ENCODE data around the gene MPV17L2. TPM values are rescaled to one million over a fixed set of nuclear protein-coding genes. Genes with fewer than 3 reads are reported as not detected.

MPV17L2 gene
- total and polyA plus RNA-seq, 2 donors (not counting 3 experiments of a cell fraction or from before 2014, with no cell fraction given) = 13.8 to 27.6 TPM

DNA sequence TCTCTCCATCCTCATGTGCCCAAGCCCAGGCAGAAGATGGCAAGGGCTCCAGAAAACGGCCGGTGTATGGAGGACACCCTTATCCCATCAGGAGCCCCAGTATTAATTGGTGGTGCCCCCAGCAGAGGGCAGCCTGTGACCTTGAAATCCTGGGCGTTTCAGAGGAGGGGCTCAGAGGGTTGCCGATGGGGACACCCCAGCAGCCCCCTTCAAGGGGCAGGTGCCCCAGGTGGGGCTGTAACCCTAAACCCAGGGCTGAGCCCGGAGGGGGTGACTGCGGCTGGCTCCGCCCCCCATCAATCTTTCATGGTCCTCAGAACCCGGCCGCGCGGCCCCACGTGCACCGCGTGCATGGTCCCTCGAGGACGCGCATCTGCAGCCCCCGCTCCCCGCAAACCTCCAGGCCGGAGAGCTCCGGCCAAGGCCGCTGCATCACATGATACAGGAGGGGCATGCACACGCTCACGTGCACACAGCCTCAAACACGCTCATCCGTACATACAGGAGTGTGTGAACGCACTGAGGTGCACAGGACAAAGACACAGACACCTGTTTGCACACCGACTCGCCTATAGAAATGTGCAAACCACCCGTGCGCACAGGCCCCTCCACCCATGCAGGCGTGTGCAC lies 9.9 kb downstream of the MPV17L2 start:
- H3K36me3 ChIP-seq (ENCODE audit: control insufficient read depth in 2 of 2, extremely low read depth in 1 of 2, insufficient read depth in 2 of 2, low read length in 2 of 2) = no peaks in the 10 kb centered on the region
- no peaks in the 10 kb centered on the region for H3K9me3 ChIP-seq (replicated peaks; ENCODE audit: control insufficient read depth, insufficient read depth, low read length)
- DNase-seq (ENCODE audit: low read depth, low spot score) = no peak
- FAIRE-seq = peak; percentile 37
- ChIA-PET CTCF (interaction anchor here (2.6 to 3.5 kb wide), 2 partner anchors 11 to 90 kb away, joined by 25 to 26 read pairs; partner anchors contain the start of gene MPV17L2), POLR2A (no interaction called here)
- H4K20me1 ChIP-seq (replicated peaks; ENCODE audit: control insufficient read depth, extremely low read depth, insufficient read depth, low read length) = no peaks in the 10 kb centered on the region
- dilution Hi-C loops (cut with MboI; ENCODE audit: extremely low pct_ligation_motif_present, low sequenced_read_pairs) (no loop called here), intact Hi-C loops (cut with micrococcal nuclease) (no loop called here)
- H3K4me1 ChIP-seq (ENCODE audit: control insufficient read depth, extremely low read depth, insufficient read depth, low read length) = peaks cover 10% of the 10 kb centered on the region
- H3K27me3 ChIP-seq (ENCODE audit: control insufficient read depth in 2 of 2, insufficient read depth in 2 of 2, low read length in 2 of 2) = peaks cover 0 to 2% of the 10 kb centered on the region in 2 experiments
- peak overlapping the region in 1 of 3 experiments; percentile 46 for H3K4me3 ChIP-seq (replicated peaks in 1 of 3; ENCODE audit: insufficient read depth in 1 of 3, low read depth in 1 of 3, low read length in 3 of 3)
- no peak overlapping the region for H3K9ac ChIP-seq (replicated peaks; ENCODE audit: extremely low read depth, insufficient read depth, low read length)
- no peak overlapping the region for H3K27ac ChIP-seq (ENCODE audit: insufficient read depth, low read depth, low read length)
- TF ChIP-seq GATA2 (IDR thresholded peaks at IDR 0.05; ENCODE audit: insufficient read depth, insufficient read length, low read depth, low read length) (no peak), JUN (IDR thresholded peaks at IDR 0.05; ENCODE audit: borderline replicate concordance, insufficient read depth, insufficient read length, low read depth) (no peak), MAX (IDR thresholded peaks at IDR 0.05; ENCODE audit: insufficient read depth, insufficient read length) (no peak), POLR2A (IDR thresholded peaks at IDR 0.05; ENCODE audit: low read depth, low read length) (no peak), FOS (IDR thresholded peaks at IDR 0.05; ENCODE audit: borderline replicate concordance, insufficient read depth, low read length) (no peak), CTCF (IDR thresholded peaks at IDR 0.05; ENCODE audit: extremely low read depth in 1 of 2, insufficient read depth in 1 of 2, low read depth in 1 of 2, low read length in 2 of 2) (no peak), EZH2 (IDR thresholded peaks at IDR 0.05; ENCODE audit: borderline replicate concordance, low read depth, low read length, severe bottlenecking) (no peak), MYC (IDR thresholded peaks at IDR 0.05; ENCODE audit: low read depth, low read length) (no peak), POLR2AphosphoS5 (IDR thresholded peaks at IDR 0.05; ENCODE audit: insufficient read depth, low read depth, low read length) (no peak)
- BruUV-seq (replicated peaks) = no TSS peak
- H3K79me2 ChIP-seq (ENCODE audit: control insufficient read depth, insufficient read depth, low read length) = no peaks in the 10 kb centered on the region
- H3K4me2 ChIP-seq (ENCODE audit: insufficient read depth, low read length) = peak overlapping the region; percentile 49
- no peaks in the 10 kb centered on the region for H3K9me1 ChIP-seq (replicated peaks; ENCODE audit: control insufficient read depth, extremely low read depth, insufficient read depth, low read length)
- no peak overlapping the region for H2AFZ ChIP-seq (ENCODE audit: low read depth, low read length)
